GM18951 (cell line): Measurements from ENCODE around the gene DGKH.
"Not testable (repeated sequence)": the region's sequence is repeated elsewhere in the genome, so short reads cannot be mapped to it uniquely, and the experiment has no call there.

Source experiments
- POLR2A ChIP-seq: IDR thresholded peaks from 4 replicates; pipeline ENCODE4 v1.6.1; 2011; ENCODE audit warnings: mild to moderate bottlenecking; ENCODE audit not compliant: insufficient read length, insufficient read depth; ENCODE audit errors: extremely low read depth
- in situ Hi-C: fragments of 300-500 bp; cut with MboI; formaldehyde crosslinking; loops from one replicate; pipeline ENCODE4 v1.12.0; 2022; ENCODE audit warnings: low sequenced_read_pairs, mixed read lengths, inconsistent platforms; ENCODE audit not compliant: unreplicated experiment

The DGKH gene

GRCh38 chr13:42181381-42181953 lies 133.0 kb downstream of the DGKH start:
- TF ChIP-seq POLR2A = no peak
- in situ Hi-C loops = no loop called here

- in situ Hi-C loops = no loop called here
- no peak for TF ChIP-seq POLR2A
Observed at GRCh38 chr13:42189061-42189460, 140.6 kb downstream of the DGKH start.

- in situ Hi-C loops = no loop called here
- no peak for TF ChIP-seq POLR2A
Observed at GRCh38 chr13:42190529-42190928, 142.1 kb downstream of the DGKH start.

- in situ Hi-C loops = no loop called here
- TF ChIP-seq POLR2A = no peak
Observed at GRCh38 chr13:42211704-42212464, 163.4 kb downstream of the DGKH start.

GRCh38 chr13:42214446-42214845 lies 166.0 kb downstream of the DGKH start:
- no peak for TF ChIP-seq POLR2A
- in situ Hi-C loops = no loop called here

GRCh38 chr13:42215578-42216421 lies 167.4 kb downstream of the DGKH start:
- in situ Hi-C loops = no loop called here
- no peak for TF ChIP-seq POLR2A

DNA sequence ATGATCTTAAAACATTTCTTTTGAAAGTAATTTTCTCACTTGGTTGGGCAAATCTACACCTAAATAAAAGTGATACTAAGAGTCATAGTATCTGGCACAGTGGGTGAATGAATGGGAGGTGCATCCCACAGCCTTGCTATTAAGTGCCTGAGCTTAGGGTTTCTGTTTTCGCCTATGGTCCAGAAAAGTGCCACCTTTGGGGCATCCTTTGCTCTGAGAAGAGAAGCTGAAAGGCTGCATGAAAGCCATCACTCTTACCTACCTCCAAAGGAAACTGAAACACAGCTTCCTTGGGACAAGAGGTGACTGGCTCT lies 167.9 kb downstream of the DGKH start:
- TF ChIP-seq POLR2A = no peak
- in situ Hi-C loops = no loop called here

- in situ Hi-C loops = no loop called here
- TF ChIP-seq POLR2A = no peak
Observed at GRCh38 chr13:42218576-42218975, 170.1 kb downstream of the DGKH start.

GRCh38 chr13:42219051-42219450 lies 170.6 kb downstream of the DGKH start:
- no peak for TF ChIP-seq POLR2A
- in situ Hi-C loops = no loop called here

DNA sequence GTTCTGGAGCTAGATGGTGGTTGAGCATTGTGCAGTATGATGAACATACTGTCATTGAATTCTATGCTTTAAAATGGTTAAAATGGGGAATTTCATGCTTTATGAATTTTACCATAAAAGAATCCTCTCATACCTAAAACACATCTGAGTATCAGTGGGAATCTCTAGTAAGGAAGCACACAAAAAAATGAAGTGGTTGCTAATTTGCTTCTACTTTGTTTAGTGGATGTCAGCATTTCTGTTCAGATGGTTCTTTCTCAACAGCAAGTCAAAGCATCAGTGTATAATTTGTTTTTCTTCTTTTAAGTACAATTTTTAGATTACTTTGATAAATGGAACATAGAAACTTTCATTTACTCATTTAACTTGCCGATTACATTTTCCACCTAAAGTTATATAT lies 171.4 kb downstream of the DGKH start:
- in situ Hi-C loops = no loop called here
- TF ChIP-seq POLR2A = no peak

DNA sequence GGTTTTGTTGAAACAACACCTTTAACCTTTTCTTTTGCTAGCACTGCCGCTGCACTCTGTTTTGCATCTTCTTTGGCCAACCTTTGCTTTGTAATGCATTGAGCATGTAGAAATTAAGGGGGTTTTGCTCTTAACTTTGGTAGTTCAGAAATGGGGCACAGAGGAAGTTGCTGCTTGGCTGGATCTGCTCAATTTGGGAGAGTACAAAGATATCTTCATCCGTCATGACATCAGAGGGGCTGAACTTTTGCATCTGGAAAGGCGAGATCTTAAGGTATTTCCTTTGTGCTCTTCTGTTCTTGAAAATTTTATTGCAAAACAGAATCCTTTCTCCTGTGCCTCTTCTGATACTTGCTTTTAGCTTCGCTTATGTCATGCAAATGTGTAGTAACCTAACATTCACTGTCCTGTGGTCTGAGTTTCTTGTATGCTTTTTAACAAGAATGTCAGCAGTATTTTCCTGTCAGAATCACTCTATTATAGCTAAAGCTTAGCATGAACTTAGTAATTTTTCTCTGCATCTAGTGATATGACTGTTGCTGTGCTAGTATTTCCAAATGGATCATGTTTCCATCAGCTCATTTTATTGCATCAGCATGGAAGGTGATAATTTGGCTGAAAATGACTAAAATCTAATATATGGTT lies 172.8 kb downstream of the DGKH start:
- TF ChIP-seq POLR2A = no peak
- in situ Hi-C loops = no loop called here

DNA sequence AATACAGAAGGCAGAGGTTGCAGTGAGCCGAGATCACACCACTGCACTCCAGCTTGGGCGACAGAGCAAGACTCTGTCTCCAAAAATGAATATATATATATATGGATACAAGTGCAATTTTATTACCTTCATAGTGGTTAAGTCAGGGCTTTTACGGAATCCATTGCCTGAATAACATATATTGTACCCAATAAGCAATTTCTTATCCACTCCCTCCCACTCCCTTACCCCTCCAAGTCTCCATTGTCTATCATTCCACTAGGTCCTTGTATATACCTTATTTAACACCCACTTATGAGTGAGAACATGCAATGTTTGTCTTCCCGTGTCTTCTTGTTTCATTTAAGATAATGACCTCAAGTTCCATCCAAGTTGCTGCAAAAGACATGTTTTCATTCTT lies 175.2 kb downstream of the DGKH start:
- in situ Hi-C loops = no loop called here
- no peak for TF ChIP-seq POLR2A

DNA sequence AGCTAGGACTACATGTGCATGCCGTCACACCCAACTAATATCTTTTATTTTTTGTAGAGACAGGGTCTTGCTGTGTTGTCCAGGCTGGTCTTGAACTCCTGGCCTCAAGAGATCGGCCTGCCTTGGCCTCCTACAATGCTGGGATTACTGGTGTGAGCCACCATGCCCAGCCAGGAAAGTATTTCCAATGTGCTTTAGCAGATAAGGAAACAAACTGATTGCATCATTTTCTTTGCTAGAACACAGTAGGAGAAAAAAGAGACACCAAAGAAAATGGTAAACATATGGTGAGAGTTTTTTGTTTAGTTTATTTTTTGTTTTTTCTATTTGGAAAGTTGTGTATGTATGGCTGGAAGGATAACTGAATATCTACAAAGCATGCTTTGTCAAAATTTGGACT lies 176.6 kb downstream of the DGKH start:
- in situ Hi-C loops = no loop called here
- TF ChIP-seq POLR2A = no peak

DNA sequence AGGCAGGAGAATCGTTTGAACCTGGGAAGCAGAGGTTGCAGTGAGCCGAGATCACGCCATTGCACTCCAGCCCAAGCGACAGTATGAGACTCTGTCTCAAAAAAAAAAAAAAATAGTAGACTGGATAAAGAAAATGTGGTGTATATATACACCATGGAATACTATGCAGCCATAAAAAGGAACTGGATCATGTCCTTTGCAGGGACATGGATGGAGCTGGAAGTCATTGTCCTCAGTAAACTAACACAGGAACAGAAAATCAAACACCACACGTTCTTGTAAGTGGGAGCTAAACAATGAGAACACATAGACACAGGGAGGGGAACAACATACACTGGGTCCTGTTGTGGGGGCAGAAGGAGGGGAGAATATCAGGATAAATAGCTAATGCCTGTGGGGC lies 178.3 kb downstream of the DGKH start:
- in situ Hi-C loops = not testable (repeated sequence)
